Activated T-helper 2 cell treated with anti-CD3 and anti-CD28 coated beads, Interferon-gamma antibody, Interleukin-2, Interleukin-4, amounts not matched to agents 10 μg/mL and 5 μg/mL and 100 μg/mL, durations not matched to agents 14 hours and 24 hours and 36 hours (primary cell): ENCODE results near the gene ABT1. TPM values are rescaled to one million over a fixed set of nuclear protein-coding genes. Genes with fewer than 3 reads are reported as not detected.

Experiments used
- DNase-seq: peaks from one replicate; pipeline ENCODE4 v3.0.0; 2021; ENCODE audit warnings: low spot score
- H3K27ac Mint-ChIP-seq: one replicate; pipeline ENCODE4 v1.8.0; 2021; ENCODE audit warnings: mixed read lengths
- H3K27me3 Mint-ChIP-seq: one replicate; pipeline ENCODE4 v1.8.0; 2021; ENCODE audit warnings: low read depth, mixed read lengths
- H3K36me3 Mint-ChIP-seq: one replicate; pipeline ENCODE4 v1.8.0; 2021; ENCODE audit warnings: low read depth, mixed read lengths
- H3K4me1 Mint-ChIP-seq: one replicate; pipeline ENCODE4 v1.8.0; 2021; ENCODE audit warnings: low read depth, mixed read lengths
- H3K4me3 Mint-ChIP-seq: one replicate; pipeline ENCODE4 v1.8.0; 2021; ENCODE audit warnings: low read depth, mild to moderate bottlenecking, moderate library complexity, mixed read lengths
- H3K9me3 Mint-ChIP-seq: one replicate; pipeline ENCODE4 v1.8.0; 2021; ENCODE audit warnings: mixed read lengths
- intact Hi-C: fragments of 100-400 bp; cut with micrococcal nuclease; formaldehyde crosslinking; loops from one replicate; pipeline ENCODE4 v1.15.1; 2023
- total RNA-seq: library from RNA; stranded (reverse); gene quantifications from 2 replicates; pipeline ENCODE4 v1.2.3, GENCODE V29; 2022

ABT1 gene
- total RNA-seq, 1 donor from 2014 or later: 28.2 TPM

GRCh38 chr6:26598267-26598666 lies 1.5 kb downstream of the ABT1 start:
- Mint-ChIP-seq H3K27me3 (peaks cover 14% of the 10 kb centered on the region), H3K4me3 (no peak overlapping the region), H3K27ac (peak overlapping the region; percentile 75), H3K36me3 (peaks cover 28% of the 10 kb centered on the region), H3K4me1 (peaks cover 31% of the 10 kb centered on the region), H3K9me3 (no peaks in the 10 kb centered on the region)
- no peak for DNase-seq
- intact Hi-C loops: loop anchor here (5.0 to 10.0 kb wide), 2 partner anchors 41 to 877 kb away; partner anchors contain the start of gene ZNF184

GRCh38 chr6:26599134-26599533 lies 2.4 kb downstream of the ABT1 start:
- Mint-ChIP-seq H3K9me3 (no peaks in the 10 kb centered on the region), H3K4me3 (peak overlapping the region; percentile 26), H3K27me3 (peaks cover 6% of the 10 kb centered on the region), H3K27ac (no peak overlapping the region), H3K36me3 (peaks cover 28% of the 10 kb centered on the region), H3K4me1 (peaks cover 33% of the 10 kb centered on the region)
- DNase-seq: no peak
- intact Hi-C loops: loop anchor here (5.0 to 10.0 kb wide), 2 partner anchors 42 to 876 kb away; partner anchors contain the start of gene ZNF184

GRCh38 chr6:26599591-26599990 lies 2.8 kb downstream of the ABT1 start:
- Mint-ChIP-seq H3K4me1 (peaks cover 34% of the 10 kb centered on the region), H3K27ac (peak overlapping the region; percentile 62), H3K9me3 (no peaks in the 10 kb centered on the region), H3K4me3 (peak overlapping the region; percentile 26), H3K36me3 (peaks cover 28% of the 10 kb centered on the region), H3K27me3 (peaks cover 3% of the 10 kb centered on the region)
- DNase-seq: no peak
- intact Hi-C loops: loop anchor here (5.0 to 10.0 kb wide), 2 partner anchors 42 to 875 kb away; partner anchors contain the start of gene ZNF184

GRCh38 chr6:26600759-26601158 lies 4.0 kb downstream of the ABT1 start:
- Mint-ChIP-seq H3K36me3 (peaks cover 28% of the 10 kb centered on the region), H3K27me3 (no peaks in the 10 kb centered on the region), H3K4me1 (peaks cover 31% of the 10 kb centered on the region), H3K27ac (peak overlapping the region; percentile 68), H3K9me3 (no peaks in the 10 kb centered on the region), H3K4me3 (no peak overlapping the region)
- intact Hi-C loops: no loop called here
- DNase-seq: no peak

- Mint-ChIP-seq H3K4me3 (no peak overlapping the region), H3K36me3 (peaks cover 28% of the 10 kb centered on the region), H3K4me1 (peaks cover 31% of the 10 kb centered on the region), H3K27me3 (no peaks in the 10 kb centered on the region), H3K9me3 (no peaks in the 10 kb centered on the region), H3K27ac (no peak overlapping the region)
- no peak for DNase-seq
- intact Hi-C loops: no loop called here
Observed at GRCh38 chr6:26602262-26602661, 5.5 kb downstream of the ABT1 start.

- Mint-ChIP-seq H3K27me3 (no peaks in the 10 kb centered on the region), H3K36me3 (peaks cover 13% of the 10 kb centered on the region), H3K9me3 (no peaks in the 10 kb centered on the region), H3K4me3 (peak overlapping the region; percentile 23), H3K4me1 (peaks cover 26% of the 10 kb centered on the region), H3K27ac (peak overlapping the region; percentile 53)
- DNase-seq: no peak
- intact Hi-C loops: no loop called here
Observed at GRCh38 chr6:26604026-26604425, 7.3 kb downstream of the ABT1 start.

GRCh38 chr6:26604797-26605196 lies 8.0 kb downstream of the ABT1 start:
- Mint-ChIP-seq H3K9me3 (no peaks in the 10 kb centered on the region), H3K27me3 (peaks cover 4% of the 10 kb centered on the region), H3K36me3 (peaks cover 6% of the 10 kb centered on the region), H3K4me1 (peaks cover 23% of the 10 kb centered on the region), H3K27ac (no peak overlapping the region), H3K4me3 (no peak overlapping the region)
- intact Hi-C loops: loop anchor here (5.0 kb wide), 1 partner anchor 1193 kb away; no protein-coding TSS in a partner anchor
- no peak for DNase-seq

GRCh38 chr6:26607434-26608230 lies 10.9 kb downstream of the ABT1 start:
- intact Hi-C loops: loop anchor here (1.0 to 5.0 kb wide), 2 partner anchors 472 to 1190 kb away; no protein-coding TSS in a partner anchor
- Mint-ChIP-seq H3K36me3 (no peaks in the 10 kb centered on the region), H3K4me1 (peaks cover 16% of the 10 kb centered on the region), H3K4me3 (peak overlapping the region; percentile 28), H3K27ac (no peak overlapping the region), H3K9me3 (no peaks in the 10 kb centered on the region), H3K27me3 (peaks cover 16% of the 10 kb centered on the region)
- DNase-seq: peak; percentile 51

GRCh38 chr6:26609463-26609862 lies 12.7 kb downstream of the ABT1 start:
- Mint-ChIP-seq H3K36me3 (no peaks in the 10 kb centered on the region), H3K4me1 (peaks cover 9% of the 10 kb centered on the region), H3K4me3 (no peak overlapping the region), H3K27me3 (peaks cover 34% of the 10 kb centered on the region), H3K9me3 (no peaks in the 10 kb centered on the region), H3K27ac (no peak overlapping the region)
- intact Hi-C loops: loop anchor here (5.0 kb wide), 1 partner anchor 1188 kb away; no protein-coding TSS in a partner anchor
- DNase-seq: no peak

- no peak overlapping the region for H3K4me3 Mint-ChIP-seq
Observed at GRCh38 chr6:26611599-26611998, 14.8 kb downstream of the ABT1 start.

GRCh38 chr6:26613201-26613600 lies 16.4 kb downstream of the ABT1 start:
- H3K9me3 Mint-ChIP-seq: peaks cover 6% of the 10 kb centered on the region
- no peak overlapping the region for H3K4me3 Mint-ChIP-seq
- H3K36me3 Mint-ChIP-seq: peaks cover 4% of the 10 kb centered on the region
- no peak for DNase-seq
- H3K27ac Mint-ChIP-seq: no peak overlapping the region
- peaks cover 48% of the 10 kb centered on the region for H3K27me3 Mint-ChIP-seq
- intact Hi-C loops: no loop called here
- peaks cover 5% of the 10 kb centered on the region for H3K4me1 Mint-ChIP-seq

More at GRCh38 chr6:26611599-26611998, 14.8 kb downstream of the ABT1 start:
- intact Hi-C loops: no loop called here
- no peak overlapping the region for H3K27ac Mint-ChIP-seq
- H3K27me3 Mint-ChIP-seq: peaks cover 48% of the 10 kb centered on the region
- H3K4me1 Mint-ChIP-seq: peaks cover 9% of the 10 kb centered on the region
- H3K9me3 Mint-ChIP-seq: peaks cover 6% of the 10 kb centered on the region
- DNase-seq: no peak
- peaks cover 4% of the 10 kb centered on the region for H3K36me3 Mint-ChIP-seq

GRCh38 chr6:26613689-26614683 lies 17.2 kb downstream of the ABT1 start:
- DNase-seq: no peak
- peaks cover 5% of the 10 kb centered on the region for H3K4me1 Mint-ChIP-seq
- peaks cover 6% of the 10 kb centered on the region for H3K9me3 Mint-ChIP-seq
- H3K36me3 Mint-ChIP-seq: peaks cover 4% of the 10 kb centered on the region
- intact Hi-C loops: no loop called here
- H3K27ac Mint-ChIP-seq: no peak overlapping the region
- peak overlapping the region; percentile 33 for H3K4me3 Mint-ChIP-seq
- peaks cover 48% of the 10 kb centered on the region for H3K27me3 Mint-ChIP-seq
